OCI-LY1 (cell line): ENCODE results near the gene PGS1.
"Not testable (repeated sequence)": the region's sequence is repeated elsewhere in the genome, so short reads cannot be mapped to it uniquely, and the experiment has no call there.

Source experiments
- H2AFZ ChIP-seq: fragments of 200-600 bp; sonication (generic), shearing (Covaris generic); 2 replicates; pipeline ENCODE4 v1.6.0; 2014; ENCODE audit warnings: antibody characterized with exemption, mild to moderate bottlenecking, low read length
- H3F3A ChIP-seq: fragments of 200-600 bp; sonication (generic), shearing (Covaris generic); 2 replicates; pipeline ENCODE4 v1.6.0; 2014; ENCODE audit warnings: mild to moderate bottlenecking, antibody characterized with exemption, low read length, moderate library complexity; ENCODE audit not compliant: insufficient read depth
- H3K27ac ChIP-seq: fragments of 200-600 bp; sonication (generic); 2 replicates; pipeline ENCODE4 v1.5.1; 2014; ENCODE audit warnings: low read length, mixed run types, mild to moderate bottlenecking, low read depth; ENCODE audit not compliant: poor library complexity, severe bottlenecking
- H3K27me3 ChIP-seq: fragments of 200-600 bp; sonication (generic); 2 replicates; pipeline ENCODE4 v1.6.0; 2014; ENCODE audit warnings: antibody characterized with exemption, mild to moderate bottlenecking, low read length, moderate library complexity; ENCODE audit not compliant: insufficient read depth
- H3K36me3 ChIP-seq: fragments of 200-600 bp; sonication (generic); 2 replicates; pipeline ENCODE4 v1.6.1; 2014; ENCODE audit warnings: mild to moderate bottlenecking, antibody characterized with exemption, low read length, moderate library complexity, mixed read lengths; ENCODE audit not compliant: insufficient read depth
- H3K4me1 ChIP-seq: fragments of 200-600 bp; sonication (generic); 2 replicates; pipeline ENCODE4 v1.5.1; 2014; ENCODE audit warnings: mild to moderate bottlenecking, low read length, moderate library complexity; ENCODE audit not compliant: insufficient read depth, severe bottlenecking
- H3K4me2 ChIP-seq: fragments of 200-600 bp; sonication (generic), shearing (Covaris generic); 2 replicates; pipeline ENCODE4 v1.6.1; 2014; ENCODE audit warnings: low read length
- H3K4me3 ChIP-seq: fragments of 200-600 bp; sonication (generic); 2 replicates; pipeline ENCODE4 v1.5.1; 2014; ENCODE audit warnings: low read length, low read depth, mild to moderate bottlenecking, mixed read lengths; ENCODE audit not compliant: poor library complexity, severe bottlenecking
- H3K79me2 ChIP-seq: fragments of 200-600 bp; shearing (Covaris generic); 2 replicates; pipeline ENCODE4 v1.6.1; 2016; ENCODE audit warnings: mixed run types, low read length, mixed read lengths; ENCODE audit not compliant: insufficient read depth
- H3K9ac ChIP-seq: fragments of 200-600 bp; sonication (generic), shearing (Covaris generic); 2 replicates; pipeline ENCODE4 v1.6.1; 2014; ENCODE audit warnings: mild to moderate bottlenecking, low read length, mixed read lengths
- H3K9me2 ChIP-seq: fragments of 200-600 bp; sonication (generic), shearing (Covaris generic); 2 replicates; pipeline ENCODE4 v1.6.1; 2014; ENCODE audit warnings: low read depth, mild to moderate bottlenecking, low read length, mixed read lengths
- H3K9me3 ChIP-seq: fragments of 200-600 bp; shearing (Covaris generic); 2 replicates; pipeline ENCODE4 v1.6.1; 2014; ENCODE audit warnings: low read length, mixed read lengths
- H4K20me1 ChIP-seq: fragments of 200-600 bp; sonication (generic), shearing (Covaris generic); 2 replicates; pipeline ENCODE4 v1.6.0; 2016; ENCODE audit warnings: mild to moderate bottlenecking, low read length; ENCODE audit not compliant: insufficient read depth
- CTCF ChIP-seq: fragments of 200-600 bp; sonication (generic), shearing (Covaris generic); IDR thresholded peaks from 2 replicates; pipeline ENCODE4 v1.5.1; 2017; ENCODE audit warnings: mild to moderate bottlenecking, antibody characterized with exemption, low read length, moderate library complexity, mixed read lengths
- EZH2 ChIP-seq: fragments of 200-600 bp; sonication (generic), shearing (Covaris generic); IDR thresholded peaks from 2 replicates; pipeline ENCODE4 v1.8.0; 2017; ENCODE audit warnings: borderline replicate concordance, mixed run types, mild to moderate bottlenecking, antibody characterized with exemption, low read length, moderate library complexity, mixed read lengths

The PGS1 gene

DNA sequence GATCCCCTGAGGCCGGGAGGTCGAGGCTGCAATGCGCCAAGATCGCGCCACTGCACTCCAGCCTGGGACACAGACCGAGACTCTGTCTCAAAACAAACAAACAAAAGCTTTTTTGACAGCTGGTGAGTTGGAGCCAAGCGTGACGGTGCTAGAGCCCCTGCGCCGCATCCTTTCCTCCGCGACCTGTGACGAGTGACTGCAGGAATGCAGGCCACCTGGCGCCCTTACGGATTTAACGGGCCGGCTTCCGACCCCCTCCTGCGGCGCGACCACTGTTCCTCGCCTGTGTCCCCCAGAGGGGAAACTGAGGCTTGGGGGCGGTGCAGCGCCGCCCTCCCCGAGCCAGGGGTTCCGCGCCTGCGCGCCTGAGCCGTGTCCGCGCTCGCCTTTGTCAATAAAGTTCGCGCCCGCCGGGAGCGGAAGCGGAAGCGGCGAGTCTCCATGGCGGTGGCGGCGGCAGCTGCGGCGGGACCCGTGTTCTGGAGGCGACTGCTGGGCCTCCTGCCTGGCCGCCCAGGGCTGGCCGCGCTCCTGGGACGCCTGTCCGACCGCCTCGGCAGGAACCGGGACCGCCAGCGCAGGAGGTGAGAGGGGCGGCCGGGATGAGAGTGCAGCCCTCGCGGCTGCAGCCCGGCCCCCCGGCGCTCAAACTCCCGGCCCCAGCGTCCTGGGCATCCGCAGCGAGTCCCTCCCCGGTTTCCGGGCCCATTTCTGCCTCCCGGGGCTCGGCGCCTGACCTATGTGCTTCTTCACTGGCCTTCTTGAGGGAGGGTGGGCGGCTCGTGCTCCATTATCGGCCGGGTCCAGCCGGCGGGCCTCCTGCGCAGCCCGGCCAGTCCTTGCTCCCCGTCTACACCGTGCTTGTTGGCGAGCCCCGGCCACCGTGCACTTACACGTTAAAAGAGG, at the start of gene PGS1:
TSS of gene PGS1 (plus strand) at position 425 of the 906 bp plus-strand sequence. CDS start at position 442, 17 bp downstream.
- H3K9me3 ChIP-seq = no peaks in the 10 kb centered on the region
- peak within 1 kb of the TSS; percentile 94 for H3K9ac ChIP-seq
- peak within 1 kb of the TSS; percentile 90 for H2AFZ ChIP-seq
- no peaks in the 10 kb centered on the region for H3K27me3 ChIP-seq
- peaks cover 45% of the 10 kb centered on the region for H3K4me1 ChIP-seq
- peak within 1 kb of the TSS; percentile 99 for H3K4me2 ChIP-seq
- peak within 1 kb of the TSS; percentile 99 for H3K4me3 ChIP-seq
- no peak within 1 kb of the TSS for H3K27ac ChIP-seq
- H3K79me2 ChIP-seq = peaks cover 24% of the 10 kb centered on the region
- H3K9me2 ChIP-seq = no peaks in the 10 kb centered on the region
- no peaks in the 10 kb centered on the region for H3F3A ChIP-seq
- TF ChIP-seq EZH2 = no peak
- TF ChIP-seq CTCF = no peak
- H4K20me1 ChIP-seq = no peaks in the 10 kb centered on the region
- H3K36me3 ChIP-seq = 0 out of 2 replicates have a peak, but pooled peaks cover 13% of the 10 kb centered on the region

DNA sequence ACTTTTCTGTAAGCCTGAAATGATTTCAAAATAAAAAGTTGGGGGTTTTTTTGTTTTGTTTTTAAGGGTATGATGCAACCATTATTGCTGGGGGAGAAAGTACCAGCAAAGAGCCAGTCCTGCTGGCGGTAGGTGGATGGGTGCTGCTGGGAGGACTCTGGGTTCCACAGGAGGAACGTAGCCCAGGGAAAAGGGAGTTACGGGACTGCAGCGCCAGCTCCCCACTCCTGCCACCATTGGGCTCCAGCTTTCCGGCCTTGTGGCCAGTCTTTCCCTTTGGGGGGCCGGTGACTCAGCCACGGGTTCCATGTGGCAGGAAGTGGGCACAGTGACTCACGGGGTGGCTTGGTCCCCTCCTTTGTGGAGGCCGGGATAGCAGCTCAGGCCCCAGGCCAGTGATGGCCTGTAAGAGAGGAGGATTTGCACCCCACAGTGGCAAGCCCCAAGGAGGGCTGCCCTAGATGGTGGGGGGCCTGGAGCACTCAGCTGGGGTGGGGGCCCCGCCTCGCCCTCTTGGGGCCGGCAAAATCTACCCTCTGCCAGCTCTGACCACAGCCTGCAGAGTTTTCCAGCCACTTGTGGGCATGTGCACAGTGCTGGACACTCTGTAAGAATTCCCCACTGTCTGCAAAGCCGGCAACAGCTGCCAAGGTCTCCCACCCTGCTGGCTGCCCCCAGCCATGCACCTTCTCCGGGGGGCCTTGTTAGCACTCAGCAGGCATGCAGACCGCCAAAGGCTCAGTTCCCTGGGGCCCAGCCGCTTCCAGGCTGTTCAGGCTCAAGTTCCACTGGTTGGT, 49.0 kb upstream of the PGS1 start:
- no peaks in the 10 kb centered on the region for H3K4me1 ChIP-seq
- H3F3A ChIP-seq = no peaks in the 10 kb centered on the region
- no peak overlapping the region for H3K9ac ChIP-seq
- no peak overlapping the region for H3K4me2 ChIP-seq
- peaks cover 6% of the 10 kb centered on the region; the same call in 1 of the 2 replicates for H3K27me3 ChIP-seq
- H2AFZ ChIP-seq = no peak overlapping the region
- no peaks in the 10 kb centered on the region for H3K79me2 ChIP-seq
- no peaks in the 10 kb centered on the region for H3K9me3 ChIP-seq
- H3K36me3 ChIP-seq = no peaks in the 10 kb centered on the region
- H3K27ac ChIP-seq = no peak overlapping the region
- no peaks in the 10 kb centered on the region for H3K9me2 ChIP-seq
- no peaks in the 10 kb centered on the region for H4K20me1 ChIP-seq
- no peak overlapping the region for H3K4me3 ChIP-seq
- TF ChIP-seq EZH2 = no peak
- no peak for TF ChIP-seq CTCF

GRCh38 chr17:78330570-78331224, 47.8 kb upstream of the PGS1 start:
- no peaks in the 10 kb centered on the region for H3K9me3 ChIP-seq
- no peaks in the 10 kb centered on the region for H4K20me1 ChIP-seq
- no peak overlapping the region for H3K4me2 ChIP-seq
- no peaks in the 10 kb centered on the region for H3K36me3 ChIP-seq
- H3K27me3 ChIP-seq = peaks cover 6% of the 10 kb centered on the region; the same call in 1 of the 2 replicates
- no peak overlapping the region for H3K9ac ChIP-seq
- no peaks in the 10 kb centered on the region for H3K79me2 ChIP-seq
- no peak for TF ChIP-seq EZH2
- TF ChIP-seq CTCF = no peak
- H3F3A ChIP-seq = no peaks in the 10 kb centered on the region
- H3K4me3 ChIP-seq = no peak overlapping the region
- H3K27ac ChIP-seq = no peak overlapping the region
- no peaks in the 10 kb centered on the region for H3K4me1 ChIP-seq
- no peak overlapping the region for H2AFZ ChIP-seq
- H3K9me2 ChIP-seq = no peaks in the 10 kb centered on the region

GRCh38 chr17:78331355-78331754, 47.1 kb upstream of the PGS1 start:
- not testable (repeated sequence) for H3K36me3 ChIP-seq, H2AFZ ChIP-seq, H3K4me2 ChIP-seq, H4K20me1 ChIP-seq, H3K4me1 ChIP-seq, H3K9ac ChIP-seq, H3F3A ChIP-seq, H3K9me2 ChIP-seq, H3K27ac ChIP-seq, H3K79me2 ChIP-seq, H3K4me3 ChIP-seq, H3K9me3 ChIP-seq, H3K27me3 ChIP-seq
